ENCODE results near the gene PTPRN2.

DNA sequence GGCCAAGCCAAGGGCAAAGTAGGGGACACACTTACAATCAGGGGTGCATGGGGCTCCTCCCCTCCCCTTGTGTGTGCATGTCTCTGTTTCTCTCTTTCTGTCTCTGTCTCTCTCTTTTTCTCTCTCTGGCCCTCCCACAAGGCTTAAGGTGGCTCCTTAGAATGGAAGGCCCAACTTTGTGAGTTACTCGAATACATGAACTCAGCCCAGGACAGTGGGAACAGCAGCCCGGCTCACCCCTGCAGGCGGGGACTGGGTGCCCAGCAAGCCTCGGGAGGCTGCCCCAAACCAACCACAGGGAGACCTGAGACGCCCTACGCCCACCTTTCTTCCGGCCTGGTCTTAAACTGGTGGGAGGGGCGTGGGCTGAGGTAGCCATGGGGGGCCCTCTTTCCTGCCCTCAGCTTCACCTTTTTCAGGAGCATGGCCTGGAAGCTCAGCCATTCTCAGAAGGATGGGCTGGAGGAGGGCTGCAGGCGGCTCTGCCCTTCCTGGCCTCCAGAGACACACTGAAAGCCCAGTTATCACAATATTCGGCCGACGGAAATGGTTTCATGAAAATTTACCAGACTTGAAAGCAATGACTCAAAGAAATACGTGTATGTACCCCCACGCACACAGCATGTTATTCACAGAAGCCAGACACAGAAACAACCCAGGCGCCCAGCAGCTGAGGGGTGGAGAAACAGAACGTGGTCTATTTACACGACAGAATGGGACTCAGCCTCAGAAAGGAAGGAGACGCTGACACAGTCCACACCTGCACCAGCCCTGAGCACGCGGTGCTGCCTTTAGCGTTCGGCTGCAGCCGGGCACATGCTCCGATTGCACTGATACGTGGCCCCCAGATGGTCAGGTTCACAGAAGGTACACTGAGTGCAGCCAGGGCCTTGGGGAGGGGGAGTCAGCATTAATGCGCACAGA lies 229.5 kb downstream of the PTPRN2 start:
- no peak for TF ChIP-seq NFIC (IDR thresholded peaks at IDR 0.05; ENCODE audit: borderline replicate concordance)
- TF ChIP-seq, protein P1, sequence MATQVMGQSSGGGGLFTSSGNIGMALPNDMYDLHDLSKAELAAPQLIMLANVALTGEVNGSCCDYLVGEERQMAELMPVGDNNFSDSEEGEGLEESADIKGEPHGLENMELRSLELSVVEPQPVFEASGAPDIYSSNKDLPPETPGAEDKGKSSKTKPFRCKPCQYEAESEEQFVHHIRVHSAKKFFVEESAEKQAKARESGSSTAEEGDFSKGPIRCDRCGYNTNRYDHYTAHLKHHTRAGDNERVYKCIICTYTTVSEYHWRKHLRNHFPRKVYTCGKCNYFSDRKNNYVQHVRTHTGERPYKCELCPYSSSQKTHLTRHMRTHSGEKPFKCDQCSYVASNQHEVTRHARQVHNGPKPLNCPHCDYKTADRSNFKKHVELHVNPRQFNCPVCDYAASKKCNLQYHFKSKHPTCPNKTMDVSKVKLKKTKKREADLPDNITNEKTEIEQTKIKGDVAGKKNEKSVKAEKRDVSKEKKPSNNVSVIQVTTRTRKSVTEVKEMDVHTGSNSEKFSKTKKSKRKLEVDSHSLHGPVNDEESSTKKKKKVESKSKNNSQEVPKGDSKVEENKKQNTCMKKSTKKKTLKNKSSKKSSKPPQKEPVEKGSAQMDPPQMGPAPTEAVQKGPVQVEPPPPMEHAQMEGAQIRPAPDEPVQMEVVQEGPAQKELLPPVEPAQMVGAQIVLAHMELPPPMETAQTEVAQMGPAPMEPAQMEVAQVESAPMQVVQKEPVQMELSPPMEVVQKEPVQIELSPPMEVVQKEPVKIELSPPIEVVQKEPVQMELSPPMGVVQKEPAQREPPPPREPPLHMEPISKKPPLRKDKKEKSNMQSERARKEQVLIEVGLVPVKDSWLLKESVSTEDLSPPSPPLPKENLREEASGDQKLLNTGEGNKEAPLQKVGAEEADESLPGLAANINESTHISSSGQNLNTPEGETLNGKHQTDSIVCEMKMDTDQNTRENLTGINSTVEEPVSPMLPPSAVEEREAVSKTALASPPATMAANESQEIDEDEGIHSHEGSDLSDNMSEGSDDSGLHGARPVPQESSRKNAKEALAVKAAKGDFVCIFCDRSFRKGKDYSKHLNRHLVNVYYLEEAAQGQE (IDR thresholded peaks at IDR 0.05; ENCODE audit: low read depth, low read length): no peak
